HCT116 (cell line): ENCODE results near the gene ITPR1. TPM values are rescaled to one million over a fixed set of nuclear protein-coding genes. Genes with fewer than 3 reads are reported as not detected.

Experiments used
- ATAC-seq: fragments of 200-7000 bp; cut with Tn5 transposase; 2 replicates; pipeline ENCODE4 v1.9.1; 2020; ENCODE audit warnings: mild to moderate bottlenecking, moderate library complexity
- BruUV-seq: library from RNA; stranded (reverse); fragments of 400-500 nt; replicated peaks from 2 replicates; lab custom pipeline; 2021; lab: Mats Ljungman, UMichigan
- CTCF ChIA-PET: fragments of 300-600 bp; sonication (Branson Sonifier 250); formaldehyde crosslinking; loops from one replicate; lab custom pipeline; 2021; ENCODE audit warnings: antibody characterized with exemption; lab: Charles Lee
- POLR2A ChIA-PET: fragments of 300-600, 350-600 bp; sonication (Branson Sonifier 250); formaldehyde crosslinking; loops from one replicate; lab custom pipeline; 2021; ENCODE audit warnings: antibody characterized with exemption; lab: Charles Lee
- RAD21 ChIA-PET, 2 experiments: fragments of 300-600 bp; sonication (Branson Sonifier 250); formaldehyde crosslinking; loops; one replicate each; lab custom pipeline; 2023; ENCODE audit warnings: low total read pairs in 2 of 2; ENCODE audit not compliant: uncharacterized antibody in 2 of 2, unreplicated experiment in 2 of 2, low non-redundant PET in 1 of 2; lab: Charles Lee
- DNase-seq: peaks from one replicate; pipeline ENCODE4 v3.0.0-alpha.2; 2010; ENCODE audit warnings: low read depth, low spot score
- H2AFZ ChIP-seq: fragments of 200-600 bp; shearing (Covaris generic), sonication (generic); 2 replicates; pipeline ENCODE4 v1.6.1; 2017; ENCODE audit warnings: low read depth, mixed run types, mixed read lengths, antibody characterized with exemption, low read length; ENCODE audit not compliant: poor library complexity, severe bottlenecking
- H3K27ac ChIP-seq: 2 replicates; pipeline ENCODE4 v1.5.1; 2012; ENCODE audit warnings: low read depth, low read length
- H3K27me3 ChIP-seq: fragments of 200-600 bp; sonication (generic); 2 replicates; pipeline ENCODE4 v1.6.1; 2016; ENCODE audit warnings: mixed run types, low read length, mixed read lengths; ENCODE audit not compliant: insufficient read depth
- H3K36me3 ChIP-seq, 2 experiments: fragments of 200-500 bp in 1 of 2; fragments of 200-600 bp in 1 of 2; sonication (Bioruptor generic) in 1 of 2; sonication (generic) in 1 of 2; 2 replicates each; pipeline versions ENCODE4 v1.5.1 to v1.6.1; 2014 to 2016; ENCODE audit warnings: low read length in 2 of 2, inconsistent platforms in 1 of 2, mixed read lengths in 1 of 2, mixed run types in 1 of 2; ENCODE audit not compliant: insufficient read depth in 2 of 2, control insufficient read depth in 1 of 2
- H3K4me1 ChIP-seq, 2 experiments: fragments of 200-600 bp in 1 of 2; sonication (generic) in 1 of 2; 2 replicates each; pipeline versions ENCODE4 v1.5.1 to v1.6.1; 2012 to 2017; ENCODE audit warnings: low read length in 2 of 2, inconsistent platforms in 1 of 2, mild to moderate bottlenecking in 1 of 2, mixed read lengths in 1 of 2, mixed run types in 1 of 2, moderate library complexity in 1 of 2; ENCODE audit not compliant: insufficient read depth in 2 of 2, control insufficient read depth in 1 of 2
- H3K4me2 ChIP-seq: fragments of 200-600 bp; sonication (generic); 2 replicates; pipeline ENCODE4 v1.6.1; 2017; ENCODE audit warnings: mixed run types, low read length, mixed read lengths
- H3K4me3 ChIP-seq, 2 experiments: fragments of 200-600 bp in 1 of 2; sonication (generic) in 1 of 2; replicated peaks in 1 of 2; 2 replicates each; pipeline ENCODE4 v1.5.1; 2011 to 2016; ENCODE audit warnings: low read length in 2 of 2, control low read depth in 1 of 2, low read depth in 1 of 2, mild to moderate bottlenecking in 1 of 2, mixed read lengths in 1 of 2, mixed run types in 1 of 2
- H3K79me2 ChIP-seq: fragments of 200-600 bp; sonication (generic); 2 replicates; pipeline ENCODE4 v1.6.1; 2017; ENCODE audit warnings: mild to moderate bottlenecking, mixed run types, low read length, moderate library complexity, mixed read lengths; ENCODE audit not compliant: insufficient read depth
- H3K9ac ChIP-seq: fragments of 200-600 bp; sonication (generic); 2 replicates; pipeline ENCODE4 v1.6.1; 2016; ENCODE audit warnings: low read length, mixed read lengths
- H3K9me2 ChIP-seq: fragments of 200-600 bp; sonication (generic), shearing (Covaris generic); 2 replicates; pipeline ENCODE4 v1.6.1; 2017; ENCODE audit warnings: mixed run types, mild to moderate bottlenecking, moderate library complexity; ENCODE audit not compliant: insufficient read depth
- H3K9me3 ChIP-seq, 2 experiments: fragments of 200-500 bp in 1 of 2; fragments of 200-600 bp in 1 of 2; sonication (Bioruptor generic) in 1 of 2; sonication (generic) in 1 of 2; 2 replicates each; pipeline ENCODE4 v1.6.1; 2014 to 2017; ENCODE audit warnings: low read length in 2 of 2, mixed read lengths in 2 of 2, inconsistent platforms in 1 of 2, low read depth in 1 of 2, mild to moderate bottlenecking in 1 of 2, mixed run types in 1 of 2, moderate library complexity in 1 of 2; ENCODE audit not compliant: control insufficient read depth in 1 of 2, insufficient read depth in 1 of 2
- H4K20me1 ChIP-seq: fragments of 200-600 bp; sonication (generic), shearing (Covaris generic); 2 replicates; pipeline ENCODE4 v1.6.1; 2017; ENCODE audit warnings: mixed run types, mild to moderate bottlenecking, moderate library complexity; ENCODE audit not compliant: insufficient read depth
- FOSL1 ChIP-seq: IDR thresholded peaks from 2 replicates; pipeline ENCODE4 v1.6.1; 2012; ENCODE audit warnings: low read depth
- POLR2AphosphoS5 ChIP-seq: IDR thresholded peaks from 2 replicates; pipeline ENCODE4 v1.6.1; 2011; ENCODE audit warnings: mild to moderate bottlenecking, low read depth, low read length, moderate library complexity
- TCF7L2 ChIP-seq: IDR thresholded peaks from 2 replicates; pipeline ENCODE4 v1.7.0; 2011; ENCODE audit warnings: borderline replicate concordance, inconsistent platforms; ENCODE audit not compliant: insufficient read depth, insufficient read length; ENCODE audit errors: extremely low read depth
- intact Hi-C: fragments of 100-400 bp; cut with micrococcal nuclease; formaldehyde crosslinking; loops from 2 replicates; pipeline ENCODE4 v1.10.0; 2022
- total RNA-seq: library from RNA; stranded (reverse); gene quantifications from one replicate; pipeline ENCODE4 v1.2.1, GENCODE V29; 2021; ENCODE audit not compliant: unreplicated experiment
- TF ChIP-seq, protein P1 (sequence below): IDR thresholded peaks from 2 replicates; pipeline ENCODE4 v1.6.1; 2011; ENCODE audit warnings: mild to moderate bottlenecking, low read length, moderate library complexity; ENCODE audit not compliant: insufficient replicate concordance; ENCODE audit errors: extremely low read depth

The ITPR1 gene
- total RNA-seq, 1 experiment from 2014 or later = 9.2 TPM

DNA sequence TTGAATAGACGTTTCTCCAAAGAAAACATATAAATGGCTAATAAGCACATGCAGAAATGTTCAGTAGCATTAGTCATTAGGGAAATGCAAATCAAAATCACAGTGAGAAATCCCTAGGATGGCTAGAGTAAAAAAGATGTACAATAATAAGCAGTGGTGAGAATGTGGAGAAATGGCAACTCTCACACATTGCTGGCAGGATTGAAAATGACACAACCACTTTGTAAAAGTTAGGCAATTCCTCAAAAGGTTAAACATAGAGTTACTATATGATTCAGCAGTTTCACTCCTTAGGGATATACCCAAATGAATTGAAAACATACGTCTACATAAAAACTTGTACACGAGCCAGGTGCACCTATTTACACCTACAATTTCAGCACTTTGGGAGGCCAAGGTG, 108.7 kb downstream of the ITPR1 start:
- no peak overlapping the region for H3K9ac ChIP-seq
- intact Hi-C loops = no loop called here
- POLR2A ChIA-PET = no interaction called here
- ATAC-seq = no peak
- no peak overlapping the region for H3K4me3 ChIP-seq
- H2AFZ ChIP-seq = no peak overlapping the region
- DNase-seq = no peak
- no peak overlapping the region for H3K4me2 ChIP-seq
- H3K27me3 ChIP-seq = peaks cover 6% of the 10 kb centered on the region; the same call in 1 of the 2 replicates
- CTCF ChIA-PET = no interaction called here
- no TSS peak for BruUV-seq
- no peak overlapping the region for H3K27ac ChIP-seq
- no peaks in the 10 kb centered on the region for H3K79me2 ChIP-seq
- RAD21 ChIA-PET = interaction anchor here in 1 of 2 experiments (0.7 kb wide), 1 partner anchor 426 kb away, joined by 4 read pairs; no protein-coding TSS in a partner anchor
- H3K9me2 ChIP-seq = no peaks in the 10 kb centered on the region
- H4K20me1 ChIP-seq = no peaks in the 10 kb centered on the region
- no peaks in the 10 kb centered on the region for H3K4me1 ChIP-seq
- TF ChIP-seq TCF7L2 (no peak), POLR2AphosphoS5 (no peak)
- TF ChIP-seq, protein P1, sequence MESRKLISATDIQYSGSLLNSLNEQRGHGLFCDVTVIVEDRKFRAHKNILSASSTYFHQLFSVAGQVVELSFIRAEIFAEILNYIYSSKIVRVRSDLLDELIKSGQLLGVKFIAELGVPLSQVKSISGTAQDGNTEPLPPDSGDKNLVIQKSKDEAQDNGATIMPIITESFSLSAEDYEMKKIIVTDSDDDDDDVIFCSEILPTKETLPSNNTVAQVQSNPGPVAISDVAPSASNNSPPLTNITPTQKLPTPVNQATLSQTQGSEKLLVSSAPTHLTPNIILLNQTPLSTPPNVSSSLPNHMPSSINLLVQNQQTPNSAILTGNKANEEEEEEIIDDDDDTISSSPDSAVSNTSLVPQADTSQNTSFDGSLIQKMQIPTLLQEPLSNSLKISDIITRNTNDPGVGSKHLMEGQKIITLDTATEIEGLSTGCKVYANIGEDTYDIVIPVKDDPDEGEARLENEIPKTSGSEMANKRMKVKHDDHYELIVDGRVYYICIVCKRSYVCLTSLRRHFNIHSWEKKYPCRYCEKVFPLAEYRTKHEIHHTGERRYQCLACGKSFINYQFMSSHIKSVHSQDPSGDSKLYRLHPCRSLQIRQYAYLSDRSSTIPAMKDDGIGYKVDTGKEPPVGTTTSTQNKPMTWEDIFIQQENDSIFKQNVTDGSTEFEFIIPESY = no peak
- no peaks in the 10 kb centered on the region for H3K36me3 ChIP-seq
- H3K9me3 ChIP-seq = no peaks in the 10 kb centered on the region

DNA sequence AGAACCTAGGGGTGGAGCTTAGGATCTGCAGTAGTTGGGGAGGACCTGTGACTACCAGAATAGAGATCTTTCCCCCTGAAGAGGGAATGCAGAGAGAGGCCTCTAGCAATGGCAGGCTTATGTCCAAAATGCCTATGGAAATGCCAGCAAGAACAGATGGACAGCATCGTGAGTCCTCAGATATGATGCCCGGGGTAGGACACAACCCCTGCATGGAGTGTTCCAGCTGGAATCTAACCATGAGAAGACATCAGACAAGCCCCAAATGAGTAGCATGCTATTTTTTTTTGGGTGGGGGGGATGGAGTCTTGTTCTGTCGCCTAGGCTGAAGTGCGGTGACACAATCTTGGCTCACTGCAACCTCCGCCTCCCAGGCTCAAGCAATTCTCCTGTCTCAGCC, 111.5 kb downstream of the ITPR1 start:
- Histone ChIP-seq H4K20me1 (no peaks in the 10 kb centered on the region), H3K9ac (no peak overlapping the region), H3K27me3 (no peaks in the 10 kb centered on the region), H3K9me3 (no peaks in the 10 kb centered on the region), H3K9me2 (no peaks in the 10 kb centered on the region), H2AFZ (no peak overlapping the region), H3K79me2 (no peaks in the 10 kb centered on the region), H3K4me3 (no peak overlapping the region), H3K27ac (no peak overlapping the region), H3K4me1 (no peaks in the 10 kb centered on the region), H3K4me2 (no peak overlapping the region), H3K36me3 (no peaks in the 10 kb centered on the region)
- ChIA-PET CTCF (no interaction called here), POLR2A (no interaction called here), RAD21 (no interaction called here)
- ATAC-seq (no peak), DNase-seq (no peak)
- TF ChIP-seq FOSL1 = no peak
- no TSS peak for BruUV-seq
- intact Hi-C loops = no loop called here
